K562 (cell line): Measurements from ENCODE around the gene MAP2K7. TPM values are rescaled to one million over a fixed set of nuclear protein-coding genes. Genes with fewer than 3 reads are reported as not detected.

ENCODE experiments used
- HMGXB4 ChIP-seq: sonication (generic); formaldehyde crosslinking; IDR thresholded peaks from 2 replicates; pipeline ENCODE4 v1.8.1; 2023; ENCODE audit warnings: mild to moderate bottlenecking, missing genetic modification reagents
- PBX2 ChIP-seq, 2 experiments: IDR thresholded peaks in 1 of 2; conservative IDR thresholded peaks in 1 of 2; 2 replicates each; pipeline ENCODE4 v1.6.1; 2016; ENCODE audit warnings: low read depth in 2 of 2, mild to moderate bottlenecking in 1 of 2, missing compliant biosample characterization in 1 of 2, missing genetic modification characterization in 1 of 2, moderate library complexity in 1 of 2
- PREB ChIP-seq: sonication (generic); formaldehyde crosslinking; IDR thresholded peaks from 2 replicates; pipeline ENCODE4 v1.8.1; 2023; ENCODE audit warnings: mild to moderate bottlenecking, missing genetic modification reagents
- ZNF431 ChIP-seq: sonication (generic); formaldehyde crosslinking; IDR thresholded peaks from 2 replicates; pipeline ENCODE4 v1.8.0; 2022; ENCODE audit warnings: mild to moderate bottlenecking, missing genetic modification reagents
- ZNF518B ChIP-seq: fragments of 250-450 bp; sonication (Bioruptor Pico); IDR thresholded peaks from 2 replicates; pipeline ENCODE4 v1.5.0; 2021; ENCODE audit warnings: mild to moderate bottlenecking, moderate library complexity
- ZNF592 ChIP-seq: fragments of 450-650 bp; IDR thresholded peaks from 2 replicates; pipeline ENCODE4 v1.6.1; 2017; ENCODE audit warnings: antibody characterized with exemption, mild to moderate bottlenecking
- polyA plus RNA-seq, 8 experiments: library from polyadenylated mRNA; depleted of rRNA in 4 of 8; stranded (reverse) in 5 of 8; unstranded in 3 of 8; fragments of >200 nt; fragmentation: Nextera tagmentation in 2 of 8; fragmentation: Illumina TruSeq in 1 of 8; extraction: Ambion mirVana in 2 of 8; extraction: Trizol in 1 of 8; gene quantifications; 2 replicates each; pipeline versions ENCODE4 v1.2.1 to v1.2.3, GENCODE V29; 2011 to 2014; ENCODE audit warnings: inconsistent platforms in 1 of 8, missing spikeins in 1 of 8
- total RNA-seq, 7 experiments: library from RNA; depleted of rRNA in 6 of 7; stranded (reverse); fragments of >200 nt in 6 of 7; fragmentation: Illumina TruSeq in 2 of 7; extraction: Trizol in 2 of 7; gene quantifications; 2 replicates each; pipeline versions ENCODE4 v1.2.1 to v1.2.3, GENCODE V29; 2011 to 2021; ENCODE audit warnings: low replicate concordance in 1 of 7

Gene MAP2K7
- total and polyA plus RNA-seq, 9 of the 15 experiments (the other 6 are each of a cell fraction or from before 2014, with no cell fraction given) = 0.51 to 45.8 (median 14.1) TPM

GRCh38 chr19:7942981-7943443, 39.3 kb downstream of the MAP2K7 start (continued):
- no peak for TF ChIP-seq PBX2 (CRISPR knock-in tag; IDR thresholded peaks at IDR 0.05; ENCODE audit: low read depth)
- TF ChIP-seq PBX2 (tag; conservative IDR thresholded peaks at IDR 0.05; ENCODE audit: low read depth) = no peak
- TF ChIP-seq PREB (CRISPR knock-in tag) = no peak; the same call in 1 of the 2 replicates
- no peak for TF ChIP-seq ZNF518B
- TF ChIP-seq ZNF592 = no peak
- no peak for TF ChIP-seq ZNF431 (CRISPR knock-in tag)
- 0 out of 2 replicates have a peak, but pooled peaks have one; percentile 48 for TF ChIP-seq HMGXB4 (CRISPR knock-in tag)
